KMS-11 (cell line): ENCODE data around the gene LRRC14B.

ENCODE experiments used
- H2AFZ ChIP-seq: fragments of 200-600 bp; sonication (generic); 2 replicates; pipeline ENCODE4 v1.6.1; 2016; ENCODE audit warnings: antibody characterized with exemption, mixed run types, low read depth
- H3K27ac ChIP-seq: fragments of 200-600 bp; sonication (generic); 2 replicates; pipeline ENCODE4 v1.6.1; 2016; ENCODE audit warnings: mild to moderate bottlenecking, mixed run types
- H3K27me3 ChIP-seq: fragments of 200-600 bp; sonication (generic); 2 replicates; pipeline ENCODE4 v1.6.1; 2017; ENCODE audit warnings: mild to moderate bottlenecking, low read depth, mixed run types, moderate library complexity; ENCODE audit not compliant: insufficient read depth
- H3K36me3 ChIP-seq: fragments of 200-600 bp; sonication (generic); 2 replicates; pipeline ENCODE4 v1.6.1; 2017; ENCODE audit warnings: mild to moderate bottlenecking, mixed run types; ENCODE audit not compliant: insufficient read depth
- H3K4me1 ChIP-seq: fragments of 200-600 bp; sonication (generic); 2 replicates; pipeline ENCODE4 v1.6.1; 2016; ENCODE audit warnings: mild to moderate bottlenecking, low read depth, mixed run types; ENCODE audit not compliant: poor library complexity, severe bottlenecking
- H3K4me2 ChIP-seq: fragments of 200-600 bp; sonication (generic); 2 replicates; pipeline ENCODE4 v1.7.0; 2016; ENCODE audit warnings: mild to moderate bottlenecking, mixed run types
- H3K4me3 ChIP-seq: fragments of 200-600 bp; sonication (generic); IDR thresholded peaks from 2 replicates; pipeline ENCODE4 v1.6.1; 2017; ENCODE audit warnings: low read depth, low read length, mixed read lengths; ENCODE audit not compliant: insufficient read depth
- H3K79me2 ChIP-seq: fragments of 200-600 bp; sonication (generic); 2 replicates; pipeline ENCODE4 v1.6.1; 2016; ENCODE audit warnings: low read depth, mixed run types; ENCODE audit not compliant: insufficient read depth
- H3K9ac ChIP-seq: fragments of 200-600 bp; sonication (generic); 2 replicates; pipeline ENCODE4 v1.6.1; 2016; ENCODE audit warnings: mild to moderate bottlenecking, mixed run types
- H4K20me1 ChIP-seq: fragments of 200-600 bp; sonication (generic); 2 replicates; pipeline ENCODE4 v1.6.1; 2016; ENCODE audit warnings: mild to moderate bottlenecking, mixed run types; ENCODE audit not compliant: insufficient read depth
- CTCF ChIP-seq: fragments of 200-600 bp; sonication (generic); conservative IDR thresholded peaks from 2 replicates; pipeline ENCODE4 v1.6.1; 2017; ENCODE audit warnings: low read depth, mild to moderate bottlenecking, antibody characterized with exemption, low read length, moderate library complexity, mixed read lengths

LRRC14B gene

GRCh38 chr5:173392-174290 lies 17.7 kb upstream of the LRRC14B start:
- Histone ChIP-seq H3K4me3 (no peak overlapping the region), H2AFZ (no peak overlapping the region), H3K4me1 (no peaks in the 10 kb centered on the region), H3K36me3 (no peaks in the 10 kb centered on the region), H3K27me3 (no peaks in the 10 kb centered on the region), H3K79me2 (no peaks in the 10 kb centered on the region), H3K9ac (no peak overlapping the region), H3K27ac (no peak overlapping the region), H3K4me2 (no peak overlapping the region), H4K20me1 (no peaks in the 10 kb centered on the region)
- no peak for TF ChIP-seq CTCF

GRCh38 chr5:174291-174600 lies 17.0 kb upstream of the LRRC14B start:
- no peak overlapping the region for H3K4me2 ChIP-seq
- H3K27me3 ChIP-seq = no peaks in the 10 kb centered on the region
- H4K20me1 ChIP-seq = no peaks in the 10 kb centered on the region
- no peak overlapping the region for H2AFZ ChIP-seq
- H3K4me1 ChIP-seq = no peaks in the 10 kb centered on the region
- TF ChIP-seq CTCF = no peak
- H3K9ac ChIP-seq = no peak overlapping the region
- H3K27ac ChIP-seq = no peak overlapping the region
- no peak overlapping the region for H3K4me3 ChIP-seq
- no peaks in the 10 kb centered on the region for H3K36me3 ChIP-seq
- H3K79me2 ChIP-seq = no peaks in the 10 kb centered on the region

- Histone ChIP-seq H3K27ac (no peak overlapping the region), H3K4me3 (no peak overlapping the region), H3K4me1 (no peaks in the 10 kb centered on the region), H3K9ac (no peak overlapping the region), H3K27me3 (no peaks in the 10 kb centered on the region), H3K36me3 (no peaks in the 10 kb centered on the region), H2AFZ (no peak overlapping the region), H3K4me2 (no peak overlapping the region), H3K79me2 (no peaks in the 10 kb centered on the region), H4K20me1 (no peaks in the 10 kb centered on the region)
- TF ChIP-seq CTCF = no peak
Observed at GRCh38 chr5:174876-175465, 16.3 kb upstream of the LRRC14B start.

DNA sequence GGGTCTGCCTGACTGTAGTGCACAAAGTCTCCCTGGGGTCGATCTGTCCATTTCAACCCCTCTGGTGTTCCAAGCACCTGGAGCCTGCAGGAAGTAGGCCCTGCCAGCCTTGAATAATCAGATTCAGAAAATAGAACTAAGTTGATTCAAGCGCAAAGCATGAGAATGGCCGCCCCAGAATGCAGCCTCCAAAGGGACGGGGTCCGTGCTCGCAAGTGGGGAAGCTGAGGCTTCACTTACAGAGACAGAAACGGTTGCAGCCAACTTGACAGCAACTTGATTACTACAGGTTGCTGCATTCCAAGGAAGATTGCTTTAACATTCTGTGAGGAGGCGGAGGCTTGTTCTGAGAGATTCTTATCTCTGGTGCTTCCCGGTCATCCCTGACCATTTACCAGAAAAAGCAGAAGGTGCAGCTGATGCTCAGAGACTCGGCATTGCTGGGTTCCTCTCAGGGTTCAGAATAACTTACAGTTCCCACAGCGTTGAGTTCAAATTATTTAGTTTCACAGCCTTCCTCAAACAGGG lies 14.9 kb upstream of the LRRC14B start:
- no peaks in the 10 kb centered on the region for H3K36me3 ChIP-seq
- no peak overlapping the region for H3K9ac ChIP-seq
- no peak overlapping the region for H3K27ac ChIP-seq
- H3K4me2 ChIP-seq = no peak overlapping the region
- H4K20me1 ChIP-seq = no peaks in the 10 kb centered on the region
- H3K79me2 ChIP-seq = no peaks in the 10 kb centered on the region
- no peaks in the 10 kb centered on the region for H3K27me3 ChIP-seq
- H2AFZ ChIP-seq = no peak overlapping the region
- no peak for TF ChIP-seq CTCF
- H3K4me3 ChIP-seq = no peak overlapping the region
- H3K4me1 ChIP-seq = no peaks in the 10 kb centered on the region
